Natural killer cell treated with Interleukin-12 subunit alpha and Interleukin-12 subunit beta and Interleukin-15 and Interleukin-18, amount 100 ng/mL, for 72 hours (primary cell): ENCODE results near the gene CSRNP2. TPM values are rescaled to one million over a fixed set of nuclear protein-coding genes. Genes with fewer than 3 reads are reported as not detected.
"Not testable (repeated sequence)": the region's sequence is repeated elsewhere in the genome, so short reads cannot be mapped to it uniquely, and the experiment has no call there.

Experiments used
- ATAC-seq, 2 donors: fragments of 150-1000 bp; cut with Tn5 transposase in 1 of 2; sonication (Bioruptor Pico), chemical (Tn5 transposase) in 1 of 2; 2 replicates each; pipeline ENCODE4 v1.10.0; 2021
- DNase-seq: peaks from one replicate; pipeline ENCODE4 v3.0.0; 2022; ENCODE audit warnings: low spot score
- H3K27ac Mint-ChIP-seq, 2 donors: 1 replicate in 1 of 2; 2 replicates in 1 of 2; pipeline ENCODE4 v1.8.0; 2022; ENCODE audit warnings: mixed read lengths in 2 of 2, mild to moderate bottlenecking in 1 of 2, moderate library complexity in 1 of 2
- H3K27me3 Mint-ChIP-seq, 2 donors: 1 replicate in 1 of 2; 2 replicates in 1 of 2; pipeline ENCODE4 v1.8.0; 2022; ENCODE audit warnings: mixed read lengths in 2 of 2
- H3K36me3 Mint-ChIP-seq: one replicate; pipeline ENCODE4 v1.8.0; 2022; ENCODE audit warnings: mixed read lengths
- H3K4me1 Mint-ChIP-seq, 2 donors: 1 replicate in 1 of 2; 2 replicates in 1 of 2; pipeline ENCODE4 v1.8.0; 2022; ENCODE audit warnings: low read depth in 2 of 2, mixed read lengths in 2 of 2, mild to moderate bottlenecking in 1 of 2
- H3K4me3 Mint-ChIP-seq: one replicate; pipeline ENCODE4 v1.8.0; 2022; ENCODE audit warnings: mixed read lengths
- H3K9me3 Mint-ChIP-seq: 2 replicates; pipeline ENCODE4 v1.8.0; 2022; ENCODE audit warnings: mixed read lengths
- total RNA-seq, 2 donors: library from RNA; stranded (reverse); gene quantifications; one replicate each; pipeline ENCODE4 v1.2.3, GENCODE V29; 2022

Gene CSRNP2
- total RNA-seq, 2 donors from 2014 or later: 24.1 to 32.7 TPM

GRCh38 chr12:51033048-51033447, 50.3 kb downstream of the CSRNP2 start:
- H3K4me3 Mint-ChIP-seq: no peak overlapping the region
- no peak for ATAC-seq
- no peaks in the 10 kb centered on the region for H3K36me3 Mint-ChIP-seq
- no peak for DNase-seq
- H3K27me3 Mint-ChIP-seq: no peaks in the 10 kb centered on the region
- H3K4me1 Mint-ChIP-seq: no peaks in the 10 kb centered on the region
- H3K9me3 Mint-ChIP-seq: no peaks in the 10 kb centered on the region
- H3K27ac Mint-ChIP-seq: no peak overlapping the region

GRCh38 chr12:51028813-51029150, 54.6 kb downstream of the CSRNP2 start:
- Mint-ChIP-seq H3K4me1 (peaks cover 24% of the 10 kb centered on the region in 2 donors), H3K27me3 (peaks cover 0 to 4% of the 10 kb centered on the region in 2 donors), H3K4me3 (no peak overlapping the region), H3K36me3 (no peaks in the 10 kb centered on the region), H3K9me3 (no peaks in the 10 kb centered on the region), H3K27ac (no peak overlapping the region)
- DNase-seq (no peak), ATAC-seq (no peak)

GRCh38 chr12:51028126-51028812, 55.1 kb downstream of the CSRNP2 start:
- Mint-ChIP-seq H3K9me3 (no peaks in the 10 kb centered on the region), H3K27me3 (peaks cover 0 to 4% of the 10 kb centered on the region in 2 donors), H3K36me3 (no peaks in the 10 kb centered on the region), H3K4me1 (peaks cover 24 to 28% of the 10 kb centered on the region in 2 donors), H3K4me3 (no peak overlapping the region), H3K27ac (no peak overlapping the region)
- DNase-seq: no peak
- ATAC-seq: no peak

GRCh38 chr12:51027342-51027835, 56.0 kb downstream of the CSRNP2 start:
- peak overlapping the region; percentile 39 for H3K4me3 Mint-ChIP-seq
- H3K27ac Mint-ChIP-seq: peak overlapping the region in 1 of 2 donors; percentile 80
- no peaks in the 10 kb centered on the region for H3K36me3 Mint-ChIP-seq
- peaks cover 0 to 4% of the 10 kb centered on the region in 2 donors for H3K27me3 Mint-ChIP-seq
- DNase-seq (no peak), ATAC-seq (no peak)
- H3K9me3 Mint-ChIP-seq: no peaks in the 10 kb centered on the region
- peaks cover 24 to 35% of the 10 kb centered on the region in 2 donors for H3K4me1 Mint-ChIP-seq

- DNase-seq: peak; percentile 96
- H3K27ac Mint-ChIP-seq: peak within 1 kb of the TSS; percentile 92 to 93
- H3K36me3 Mint-ChIP-seq: no peaks in the 10 kb centered on the region
- H3K4me3 Mint-ChIP-seq: peak within 1 kb of the TSS; percentile 95
- peaks cover 0 to 4% of the 10 kb centered on the region in 2 donors for H3K27me3 Mint-ChIP-seq
- H3K4me1 Mint-ChIP-seq: peaks cover 34 to 46% of the 10 kb centered on the region in 2 donors
- ATAC-seq: peak; percentile 98
- H3K9me3 Mint-ChIP-seq: no peaks in the 10 kb centered on the region
These were observed 57.4 kb downstream of the CSRNP2 start, which contains the start of gene SLC11A2 for GRCh38 chr12:51025836-51026638. TSS of gene SLC11A2 (minus strand) at chr12:51026384. CDS start at chr12:51010728, 15,656 bp downstream.

GRCh38 chr12:51025338-51025835, 58.0 kb downstream of the CSRNP2 start:
- no peak for ATAC-seq
- no peaks in the 10 kb centered on the region for H3K36me3 Mint-ChIP-seq
- peak overlapping the region; percentile 95 for H3K4me3 Mint-ChIP-seq
- no peak for DNase-seq
- peaks cover 0 to 4% of the 10 kb centered on the region in 2 donors for H3K27me3 Mint-ChIP-seq
- H3K27ac Mint-ChIP-seq: peak overlapping the region; percentile 92 to 93
- peaks cover 39 to 48% of the 10 kb centered on the region in 2 donors for H3K4me1 Mint-ChIP-seq
- no peaks in the 10 kb centered on the region for H3K9me3 Mint-ChIP-seq

- Mint-ChIP-seq H3K4me3 (peak overlapping the region; percentile 95), H3K27me3 (peaks cover 0 to 4% of the 10 kb centered on the region in 2 donors), H3K27ac (peak overlapping the region; percentile 92 to 93), H3K9me3 (no peaks in the 10 kb centered on the region), H3K4me1 (peaks cover 40 to 48% of the 10 kb centered on the region in 2 donors), H3K36me3 (no peaks in the 10 kb centered on the region)
- ATAC-seq (no peak), DNase-seq (no peak)
These were observed 59.6 kb downstream of the CSRNP2 start for GRCh38 chr12:51023625-51024382.

- Mint-ChIP-seq H3K9me3 (no peaks in the 10 kb centered on the region), H3K27me3 (no peaks in the 10 kb centered on the region), H3K27ac (peak overlapping the region; percentile 92 to 93), H3K36me3 (no peaks in the 10 kb centered on the region), H3K4me1 (peaks cover 36 to 41% of the 10 kb centered on the region in 2 donors), H3K4me3 (peak overlapping the region; percentile 82)
- ATAC-seq (no peak), DNase-seq (no peak)
These were observed 61.7 kb downstream of the CSRNP2 start for GRCh38 chr12:51021694-51022093.

GRCh38 chr12:51020448-51021182, 62.8 kb downstream of the CSRNP2 start:
- DNase-seq (no peak), ATAC-seq (no peak)
- peak overlapping the region; percentile 82 for H3K4me3 Mint-ChIP-seq
- H3K9me3 Mint-ChIP-seq: no peaks in the 10 kb centered on the region
- peaks cover 32 to 41% of the 10 kb centered on the region in 2 donors for H3K4me1 Mint-ChIP-seq
- no peaks in the 10 kb centered on the region for H3K27me3 Mint-ChIP-seq
- peak overlapping the region; percentile 92 to 93 for H3K27ac Mint-ChIP-seq
- H3K36me3 Mint-ChIP-seq: no peaks in the 10 kb centered on the region

- peaks cover 25 to 35% of the 10 kb centered on the region in 2 donors for H3K4me1 Mint-ChIP-seq
- no peaks in the 10 kb centered on the region for H3K9me3 Mint-ChIP-seq
- peak overlapping the region in 1 of 2 donors; percentile 93 for H3K27ac Mint-ChIP-seq
These were observed 63.5 kb downstream of the CSRNP2 start for GRCh38 chr12:51019927-51020326.

GRCh38 chr12:51018956-51019355, 64.4 kb downstream of the CSRNP2 start:
- peaks cover 16 to 25% of the 10 kb centered on the region in 2 donors for H3K4me1 Mint-ChIP-seq
- no peaks in the 10 kb centered on the region for H3K27me3 Mint-ChIP-seq
- no peak for ATAC-seq
- DNase-seq: no peak
- no peaks in the 10 kb centered on the region for H3K9me3 Mint-ChIP-seq
- H3K36me3 Mint-ChIP-seq: no peaks in the 10 kb centered on the region
- H3K27ac Mint-ChIP-seq: peak overlapping the region in 1 of 2 donors; percentile 93
- no peak overlapping the region for H3K4me3 Mint-ChIP-seq

More at GRCh38 chr12:51019927-51020326, 63.5 kb downstream of the CSRNP2 start:
- ATAC-seq: no peak
- no peaks in the 10 kb centered on the region for H3K27me3 Mint-ChIP-seq
- no peak for DNase-seq
- no peak overlapping the region for H3K4me3 Mint-ChIP-seq
- H3K36me3 Mint-ChIP-seq: no peaks in the 10 kb centered on the region

- Mint-ChIP-seq H3K4me3 (no peak overlapping the region), H3K4me1 (peaks cover 14 to 17% of the 10 kb centered on the region in 2 donors), H3K27ac (no peak overlapping the region), H3K36me3 (no peaks in the 10 kb centered on the region), H3K27me3 (no peaks in the 10 kb centered on the region), H3K9me3 (no peaks in the 10 kb centered on the region)
- no peak for DNase-seq
- no peak for ATAC-seq
These were observed 65.9 kb downstream of the CSRNP2 start for GRCh38 chr12:51017452-51017851.

- not testable (repeated sequence) for H3K27me3 Mint-ChIP-seq, H3K27ac Mint-ChIP-seq, DNase-seq, H3K4me3 Mint-ChIP-seq, H3K4me1 Mint-ChIP-seq, ATAC-seq, H3K36me3 Mint-ChIP-seq, H3K9me3 Mint-ChIP-seq
These were observed 68.9 kb downstream of the CSRNP2 start for GRCh38 chr12:51014467-51014866.
